Vagina (tissue), 2 donors: Measurements from ENCODE around the gene LITAFD.
A peak's percentile ranks its signal among the peaks of the same experiment; 100 is the strongest.

Source experiments
- POLR2A ChIP-seq, 2 donors: fragments of 450-650 bp; IDR thresholded peaks; one replicate each; pipeline ENCODE4 v1.6.1; 2017; ENCODE audit warnings: antibody characterized with exemption in 2 of 2, mild to moderate bottlenecking in 2 of 2, moderate library complexity in 2 of 2
- POLR2AphosphoS5 ChIP-seq, 2 donors: sonication (generic); formaldehyde crosslinking; IDR thresholded peaks; one replicate each; pipeline ENCODE4 v1.9.0; 2017; ENCODE audit warnings: antibody characterized with exemption in 2 of 2, mild to moderate bottlenecking in 2 of 2, low read depth in 1 of 2; ENCODE audit not compliant: insufficient read depth in 1 of 2
- TF ChIP-seq, protein P1 (sequence below), 3 experiments: fragments of 450-650 bp in 2 of 3; fragments of 200-600 bp in 1 of 3; sonication (generic) in 1 of 3; IDR thresholded peaks; one replicate each; pipeline ENCODE4 v1.5.1; 2017 to 2019; ENCODE audit warnings: antibody characterized with exemption in 3 of 3, mild to moderate bottlenecking in 2 of 3, moderate library complexity in 2 of 3

DNA sequence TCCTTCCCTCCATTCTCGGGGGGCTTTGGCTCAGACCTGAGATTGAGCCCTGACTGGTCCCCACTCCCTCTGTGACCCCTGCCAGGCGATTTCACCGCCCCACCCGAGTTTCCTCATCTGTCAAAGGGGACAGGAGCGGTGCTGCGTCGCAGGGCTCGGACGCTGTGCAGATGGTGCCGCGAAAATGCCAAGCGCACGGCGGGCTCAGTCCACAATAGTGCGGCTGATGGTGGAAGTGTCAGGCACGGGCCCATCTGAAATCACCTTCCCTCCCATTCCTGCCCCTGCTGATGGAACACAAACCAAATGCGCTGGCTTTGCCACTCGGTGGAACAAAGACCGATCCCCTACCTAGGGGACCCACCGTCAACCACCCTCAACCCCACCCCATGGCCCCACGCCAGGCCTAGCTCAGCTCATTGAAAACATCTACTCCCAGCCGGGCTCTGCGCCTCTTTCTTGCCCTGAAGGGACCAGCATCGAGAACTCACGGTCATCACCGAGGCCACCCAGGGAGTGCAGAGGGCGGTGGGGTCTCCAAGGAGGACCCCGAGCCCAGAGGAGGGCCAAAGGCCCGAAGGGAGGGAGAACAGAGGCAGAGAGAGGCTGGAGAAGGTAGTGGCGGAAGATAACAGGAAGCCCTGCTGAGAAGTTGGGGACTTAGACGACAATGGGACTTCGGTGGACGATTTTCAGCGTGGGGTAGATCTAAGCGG lies 14.8 kb upstream of the LITAFD start:
- TF ChIP-seq POLR2AphosphoS5 (IDR thresholded peaks at IDR 0.05; ENCODE audit: insufficient read depth in 1 of 2, low read depth in 1 of 2) (peak in 1 of 2 donors; percentile 3), POLR2A (IDR thresholded peaks at IDR 0.05) (no peak)
- TF ChIP-seq, protein P1, sequence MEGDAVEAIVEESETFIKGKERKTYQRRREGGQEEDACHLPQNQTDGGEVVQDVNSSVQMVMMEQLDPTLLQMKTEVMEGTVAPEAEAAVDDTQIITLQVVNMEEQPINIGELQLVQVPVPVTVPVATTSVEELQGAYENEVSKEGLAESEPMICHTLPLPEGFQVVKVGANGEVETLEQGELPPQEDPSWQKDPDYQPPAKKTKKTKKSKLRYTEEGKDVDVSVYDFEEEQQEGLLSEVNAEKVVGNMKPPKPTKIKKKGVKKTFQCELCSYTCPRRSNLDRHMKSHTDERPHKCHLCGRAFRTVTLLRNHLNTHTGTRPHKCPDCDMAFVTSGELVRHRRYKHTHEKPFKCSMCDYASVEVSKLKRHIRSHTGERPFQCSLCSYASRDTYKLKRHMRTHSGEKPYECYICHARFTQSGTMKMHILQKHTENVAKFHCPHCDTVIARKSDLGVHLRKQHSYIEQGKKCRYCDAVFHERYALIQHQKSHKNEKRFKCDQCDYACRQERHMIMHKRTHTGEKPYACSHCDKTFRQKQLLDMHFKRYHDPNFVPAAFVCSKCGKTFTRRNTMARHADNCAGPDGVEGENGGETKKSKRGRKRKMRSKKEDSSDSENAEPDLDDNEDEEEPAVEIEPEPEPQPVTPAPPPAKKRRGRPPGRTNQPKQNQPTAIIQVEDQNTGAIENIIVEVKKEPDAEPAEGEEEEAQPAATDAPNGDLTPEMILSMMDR (IDR thresholded peaks at IDR 0.05) = no peak
